IMR-90 (cell line): ENCODE measurements around the gene RAB28. TPM values are rescaled to one million over a fixed set of nuclear protein-coding genes. Genes with fewer than 3 reads are reported as not detected.

Experiments used
- ATAC-seq: fragments of 200-7000 bp; cut with Tn5 transposase; 2 replicates; pipeline ENCODE4 v1.9.1; 2020; ENCODE audit warnings: low read depth, mild to moderate bottlenecking, moderate library complexity
- BruUV-seq: library from RNA; stranded (reverse); fragments of 400-500 nt; replicated peaks from 2 replicates; lab custom pipeline; 2021; lab: Mats Ljungman, UMichigan
- CTCF ChIA-PET: fragments of 300-600 bp; formaldehyde crosslinking; extraction: SDS; loops from one replicate; lab custom pipeline; 2021; ENCODE audit warnings: antibody characterized with exemption; lab: Yijun Ruan, JAX
- POLR2A ChIA-PET: fragments of 300-600 bp; sonication (Branson Sonifier 250); formaldehyde crosslinking; loops from one replicate; lab custom pipeline; 2022; ENCODE audit warnings: antibody characterized with exemption; ENCODE audit not compliant: unreplicated experiment; lab: Charles Lee
- DNase-seq: peaks from one replicate; pipeline ENCODE4 v3.0.0; 2013
- H2AFZ ChIP-seq: replicated peaks from 2 replicates; pipeline ENCODE3; 2013; ENCODE audit warnings: low read length, mild to moderate bottlenecking; ENCODE audit not compliant: poor library complexity
- H2AK5ac ChIP-seq: 2 replicates; pipeline ENCODE4 v1.6.1; 2013; ENCODE audit warnings: low read depth, low read length, inconsistent platforms
- H2AK9ac ChIP-seq: replicated peaks from 2 replicates; pipeline ENCODE3; 2013; ENCODE audit warnings: mild to moderate bottlenecking, low read depth, low read length, moderate library complexity; ENCODE audit not compliant: poor library complexity
- H2BK120ac ChIP-seq: 2 replicates; pipeline ENCODE4 v1.6.1; 2013; ENCODE audit warnings: low read depth, low read length, inconsistent platforms
- H2BK15ac ChIP-seq: 3 replicates; pipeline ENCODE4 v1.6.1; 2013; ENCODE audit warnings: low read depth, low read length, inconsistent platforms
- H2BK20ac ChIP-seq: 2 replicates; pipeline ENCODE4 v1.6.1; 2013; ENCODE audit warnings: low read depth, mild to moderate bottlenecking, inconsistent platforms, low read length, moderate library complexity
- H2BK5ac ChIP-seq: 2 replicates; pipeline ENCODE4 v1.6.1; 2013; ENCODE audit warnings: mild to moderate bottlenecking, low read depth, low read length, inconsistent platforms; ENCODE audit not compliant: poor library complexity, severe bottlenecking
- H3K14ac ChIP-seq: replicated peaks from 2 replicates; pipeline ENCODE4 v1.6.1; 2013; ENCODE audit warnings: low read depth, low read length, inconsistent platforms
- H3K18ac ChIP-seq: 2 replicates; pipeline ENCODE4 v1.6.1; 2013; ENCODE audit warnings: low read depth, low read length, control low read depth
- H3K23ac ChIP-seq: 2 replicates; pipeline ENCODE4 v1.6.1; 2013; ENCODE audit warnings: low read depth, low read length, inconsistent platforms
- H3K27ac ChIP-seq: 2 replicates; pipeline ENCODE4 v1.5.1; 2013; ENCODE audit warnings: mild to moderate bottlenecking, control low read depth, low read length; ENCODE audit not compliant: insufficient read depth
- H3K27me3 ChIP-seq: 2 replicates; pipeline ENCODE4 v1.6.1; 2013; ENCODE audit warnings: low read length; ENCODE audit not compliant: control insufficient read depth, insufficient read depth
- H3K36me3 ChIP-seq: 2 replicates; pipeline ENCODE4 v1.6.1; 2013; ENCODE audit warnings: low read length, mixed read lengths; ENCODE audit not compliant: control insufficient read depth, insufficient read depth
- H3K4ac ChIP-seq: 2 replicates; pipeline ENCODE4 v1.6.1; 2013; ENCODE audit warnings: low read depth, low read length, inconsistent platforms
- H3K4me1 ChIP-seq: 2 replicates; pipeline ENCODE4 v1.6.1; 2013; ENCODE audit warnings: low read length, mixed read lengths; ENCODE audit not compliant: control insufficient read depth, insufficient read depth
- H3K4me2 ChIP-seq: 2 replicates; pipeline ENCODE4 v1.6.1; 2013; ENCODE audit warnings: low read depth, mild to moderate bottlenecking, control low read depth, low read length, moderate library complexity
- H3K4me3 ChIP-seq: 2 replicates; pipeline ENCODE4 v1.5.1; 2013; ENCODE audit warnings: low read depth, mild to moderate bottlenecking, control low read depth, low read length, moderate library complexity; ENCODE audit not compliant: insufficient read depth
- H3K56ac ChIP-seq: 2 replicates; pipeline ENCODE4 v1.6.1; 2013; ENCODE audit warnings: low read length, inconsistent platforms; ENCODE audit not compliant: insufficient read depth; ENCODE audit errors: extremely low read depth
- H3K79me1 ChIP-seq, 2 experiments: 2 replicates each; pipeline ENCODE4 v1.6.1; 2013; ENCODE audit warnings: low read length in 2 of 2, inconsistent platforms in 1 of 2, low read depth in 1 of 2
- H3K9ac ChIP-seq: 2 replicates; pipeline ENCODE4 v1.6.1; 2013; ENCODE audit warnings: low read depth, low read length, control low read depth
- H3K9me1 ChIP-seq: 2 replicates; pipeline ENCODE4 v1.6.1; 2013; ENCODE audit warnings: low read length, inconsistent platforms; ENCODE audit not compliant: insufficient read depth
- H3K9me3 ChIP-seq: 2 replicates; pipeline ENCODE4 v1.6.1; 2013; ENCODE audit warnings: low read length; ENCODE audit not compliant: control insufficient read depth, insufficient read depth
- H4K20me1 ChIP-seq: 2 replicates; pipeline ENCODE4 v1.6.1; 2013; ENCODE audit warnings: low read length, inconsistent platforms; ENCODE audit not compliant: insufficient read depth
- H4K5ac ChIP-seq: 2 replicates; pipeline ENCODE4 v1.6.1; 2013; ENCODE audit warnings: mild to moderate bottlenecking, low read depth, low read length, control low read depth
- H4K8ac ChIP-seq, 2 experiments: 2 replicates each; pipeline ENCODE4 v1.6.1; 2013; ENCODE audit warnings: low read depth in 2 of 2, low read length in 2 of 2, control low read depth in 1 of 2, inconsistent platforms in 1 of 2
- H4K91ac ChIP-seq: 2 replicates; pipeline ENCODE4 v1.6.1; 2013; ENCODE audit warnings: low read depth, low read length, inconsistent platforms; ENCODE audit not compliant: insufficient read depth
- CEBPB ChIP-seq: IDR thresholded peaks from 2 replicates; pipeline ENCODE4 v1.6.1; 2012; ENCODE audit warnings: low read depth, low read length, improper control_type of control experiment
- MAZ ChIP-seq: IDR thresholded peaks from 2 replicates; pipeline ENCODE4 v1.6.1; 2012; ENCODE audit warnings: low read depth, mild to moderate bottlenecking, low read length, improper control_type of control experiment, moderate library complexity, borderline replicate concordance
- POLR2A ChIP-seq: IDR thresholded peaks from 2 replicates; pipeline ENCODE4 v1.6.1; 2012; ENCODE audit warnings: mild to moderate bottlenecking, low read depth, low read length
- USF2 ChIP-seq: fragments of 150-350 bp; IDR thresholded peaks from 2 replicates; pipeline ENCODE4 v1.6.1; 2017; ENCODE audit warnings: mild to moderate bottlenecking, antibody characterized with exemption, low read length, low read depth
- WGBS, 2 experiments: methylation state at CpG; one replicate each; pipeline versions ENCODE4 v1.1.5 to v1.1.7; 2013; ENCODE audit warnings: missing lambda C conversion rate in 2 of 2; ENCODE audit not compliant: insufficient read length in 1 of 2; ENCODE audit errors: extremely low coverage in 2 of 2; 5-methylcytosine and 5-hydroxymethylcytosine counted together
- dilution Hi-C: fragments of 300-500 bp; cut with HindIII; formaldehyde crosslinking; loops from one replicate; pipeline ENCODE4 v1.14.3; 2018; ENCODE audit warnings: low sequenced_read_pairs; ENCODE audit not compliant: unreplicated experiment
- in situ Hi-C: fragments of 300-500 bp; cut with MboI; formaldehyde crosslinking; loops from 3 replicates; pipeline ENCODE4 v1.14.3; 2019; ENCODE audit warnings: low sequenced_read_pairs, inconsistent platforms, mixed read lengths
- intact Hi-C: fragments of 100-400 bp; cut with micrococcal nuclease; formaldehyde crosslinking; loops from 2 replicates; pipeline ENCODE4 v1.10.0; 2022
- polyA plus RNA-seq, 3 experiments: library from polyadenylated mRNA; depleted of rRNA; stranded (reverse); fragments of >200 nt; gene quantifications; 2 replicates each; pipeline ENCODE4 v1.2.3, GENCODE V29; 2012; ENCODE audit warnings: low replicate concordance in 1 of 3
- total RNA-seq: library from RNA; depleted of rRNA; stranded (reverse); fragments of >200 nt; gene quantifications from 2 replicates; pipeline ENCODE4 v1.2.3, GENCODE V29; 2012

RAB28 gene
- total and polyA plus RNA-seq, 2 of the 4 experiments (the other 2 are of a cell fraction), result 7.5 to 10.8 TPM

GRCh38 chr4:13432453-13432852 lies 51.7 kb downstream of the RAB28 start:
- no peak overlapping the region for H2BK5ac ChIP-seq
- H3K27me3 ChIP-seq, result no peaks in the 10 kb centered on the region
- H3K9me3 ChIP-seq, result no peaks in the 10 kb centered on the region
- H3K4me1 ChIP-seq, result no peaks in the 10 kb centered on the region
- no peak overlapping the region for H4K91ac ChIP-seq
- no peak overlapping the region for H3K4ac ChIP-seq
- no peak overlapping the region for H3K4me3 ChIP-seq
- H4K20me1 ChIP-seq, result peaks cover 4% of the 10 kb centered on the region; the same call in 1 of the 2 replicates
- no peak overlapping the region for H2AK9ac ChIP-seq
- ChIA-PET POLR2A (no interaction called here), CTCF (interaction anchor here (1.1 kb wide), 1 partner anchor 9 kb away, joined by 4 read pairs; no protein-coding TSS in a partner anchor)
- TF ChIP-seq MAZ (no peak), POLR2A (no peak), USF2 (no peak), CEBPB (no peak)
- no peak overlapping the region for H3K27ac ChIP-seq
- no peaks in the 10 kb centered on the region for H3K36me3 ChIP-seq
- no peaks in the 10 kb centered on the region; the same call in 1 of the 2 replicates for H3K9me1 ChIP-seq
- H2BK120ac ChIP-seq, result no peak overlapping the region
- no peak overlapping the region for H2AFZ ChIP-seq
- no peak overlapping the region for H2BK20ac ChIP-seq
- no TSS peak for BruUV-seq
- WGBS, 2 experiments, result no CpG with 5 or more reads among the region's 1 CpG
- ATAC-seq, result peak; percentile 46
- no peak overlapping the region for H3K4me2 ChIP-seq
- no peak overlapping the region for H3K9ac ChIP-seq
- no peak overlapping the region for H2BK15ac ChIP-seq
- no peak overlapping the region for H3K18ac ChIP-seq
- no peak overlapping the region for H4K5ac ChIP-seq
- intact Hi-C loops (no loop called here), in situ Hi-C loops (no loop called here), dilution Hi-C loops (no loop called here)
- no peak overlapping the region for H4K8ac ChIP-seq
- peaks cover 9 to 13% of the 10 kb centered on the region in 2 experiments for H3K79me1 ChIP-seq
- H3K23ac ChIP-seq, result no peak overlapping the region
- no peak overlapping the region for H2AK5ac ChIP-seq
- H3K14ac ChIP-seq, result no peak overlapping the region
- DNase-seq, result peak; percentile 39
- no peak overlapping the region for H3K56ac ChIP-seq
